Prostate gland (tissue), 2 donors: ENCODE measurements around the gene VAMP2.

ENCODE experiments used
- POLR2A ChIP-seq: fragments of 450-650 bp; IDR thresholded peaks from one replicate; pipeline ENCODE4 v1.6.1; 2016; ENCODE audit warnings: antibody characterized with exemption, mild to moderate bottlenecking
- POLR2AphosphoS5 ChIP-seq: sonication (generic); formaldehyde crosslinking; IDR thresholded peaks from one replicate; pipeline ENCODE4 v1.6.1; 2017; ENCODE audit warnings: antibody characterized with exemption
- TF ChIP-seq, protein P1 (sequence below), 4 experiments: fragments of 200-600 bp in 2 of 4; fragments of 450-650 bp in 2 of 4; sonication (generic) in 2 of 4; IDR thresholded peaks; 1 replicate in 3 of 4; 2 replicates in 1 of 4; pipeline ENCODE4 v1.5.1; 2016 to 2019; ENCODE audit warnings: antibody characterized with exemption in 4 of 4, mild to moderate bottlenecking in 2 of 4, moderate library complexity in 2 of 4

- TF ChIP-seq, protein P1, sequence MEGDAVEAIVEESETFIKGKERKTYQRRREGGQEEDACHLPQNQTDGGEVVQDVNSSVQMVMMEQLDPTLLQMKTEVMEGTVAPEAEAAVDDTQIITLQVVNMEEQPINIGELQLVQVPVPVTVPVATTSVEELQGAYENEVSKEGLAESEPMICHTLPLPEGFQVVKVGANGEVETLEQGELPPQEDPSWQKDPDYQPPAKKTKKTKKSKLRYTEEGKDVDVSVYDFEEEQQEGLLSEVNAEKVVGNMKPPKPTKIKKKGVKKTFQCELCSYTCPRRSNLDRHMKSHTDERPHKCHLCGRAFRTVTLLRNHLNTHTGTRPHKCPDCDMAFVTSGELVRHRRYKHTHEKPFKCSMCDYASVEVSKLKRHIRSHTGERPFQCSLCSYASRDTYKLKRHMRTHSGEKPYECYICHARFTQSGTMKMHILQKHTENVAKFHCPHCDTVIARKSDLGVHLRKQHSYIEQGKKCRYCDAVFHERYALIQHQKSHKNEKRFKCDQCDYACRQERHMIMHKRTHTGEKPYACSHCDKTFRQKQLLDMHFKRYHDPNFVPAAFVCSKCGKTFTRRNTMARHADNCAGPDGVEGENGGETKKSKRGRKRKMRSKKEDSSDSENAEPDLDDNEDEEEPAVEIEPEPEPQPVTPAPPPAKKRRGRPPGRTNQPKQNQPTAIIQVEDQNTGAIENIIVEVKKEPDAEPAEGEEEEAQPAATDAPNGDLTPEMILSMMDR (IDR thresholded peaks at IDR 0.05) = no peak
- peak; percentile 17 for TF ChIP-seq POLR2A
- TF ChIP-seq POLR2AphosphoS5 = peak; percentile 52
Observed at GRCh38 chr17:8163978-8164814, 1.4 kb upstream of the VAMP2 start.
